SH-SY5Y (cell line): ENCODE data around the gene SPHKAP.

Experiments
- GATA2 ChIP-seq: IDR thresholded peaks from 2 replicates; pipeline ENCODE4 v1.6.1; 2011; ENCODE audit warnings: mild to moderate bottlenecking, low read depth, low read length
- GATA3 ChIP-seq: IDR thresholded peaks from 2 replicates; pipeline ENCODE4 v1.6.1; 2011; ENCODE audit warnings: low read depth, mild to moderate bottlenecking, low read length, moderate library complexity

DNA sequence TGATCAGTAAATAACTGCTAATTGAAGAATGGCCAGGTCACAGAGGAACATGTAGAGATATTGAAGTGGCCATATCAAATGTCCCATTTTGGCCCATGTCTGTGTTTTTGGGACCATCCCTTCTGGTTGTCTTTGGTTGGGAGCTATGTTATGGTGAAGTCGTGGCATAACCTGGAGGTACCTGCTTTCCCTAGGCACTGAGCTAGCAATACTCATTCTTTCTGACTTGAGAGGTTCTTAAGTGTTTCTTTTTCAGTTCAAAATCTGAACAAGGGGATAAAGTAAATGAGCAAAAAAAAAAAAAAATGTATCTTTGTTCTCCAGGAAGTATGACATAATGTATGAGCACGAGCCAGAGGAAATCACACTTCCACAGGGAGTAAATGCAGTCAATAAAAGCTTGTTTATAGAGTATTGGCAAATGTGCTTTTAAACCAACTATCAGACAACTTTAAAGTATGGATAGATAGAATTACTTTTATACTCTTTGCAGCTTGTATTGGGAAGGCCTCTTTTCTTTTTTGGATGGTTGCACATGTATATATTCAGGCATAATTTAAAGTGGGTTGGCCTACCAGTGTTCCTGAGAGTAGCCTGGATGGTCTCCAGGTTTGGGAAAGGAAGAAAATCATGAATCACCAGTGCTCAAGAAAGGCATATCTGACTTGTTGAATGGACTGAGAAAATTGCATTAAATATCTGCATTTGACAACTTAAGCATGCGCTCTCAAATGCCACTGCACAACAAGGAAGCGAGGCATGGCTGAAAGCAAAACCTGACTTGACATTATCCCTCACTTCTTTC lies 125.0 kb downstream of the SPHKAP start:
- TF ChIP-seq GATA2, result no peak
- no peak for TF ChIP-seq GATA3
